Neural cell (in vitro differentiated cells): ENCODE measurements around the gene OVAAL. TPM values are rescaled to one million over a fixed set of nuclear protein-coding genes. Genes with fewer than 3 reads are reported as not detected.

ENCODE experiments used
- H2AFZ ChIP-seq: fragments of 200-600, 300-800 bp; sonication (generic), shearing (Covaris generic); 2 replicates; pipeline ENCODE4 v1.6.0; 2014; ENCODE audit warnings: low read depth, mild to moderate bottlenecking, antibody characterized with exemption, low read length, moderate library complexity
- H3F3A ChIP-seq: fragments of 200-600 bp; shearing (Covaris generic); 2 replicates; pipeline ENCODE4 v1.6.1; 2016; ENCODE audit warnings: mild to moderate bottlenecking, moderate library complexity, mixed read lengths, antibody characterized with exemption, low read length; ENCODE audit not compliant: insufficient read depth, poor library complexity, severe bottlenecking
- H3K27ac ChIP-seq: fragments of 200-600, 300-800 bp; sonication (generic), shearing (Covaris generic); 2 replicates; pipeline ENCODE4 v1.5.1; 2014; ENCODE audit warnings: mild to moderate bottlenecking, low read length, moderate library complexity
- H3K27me3 ChIP-seq: fragments of 300-800, 200-600 bp; sonication (generic), shearing (Covaris generic); 2 replicates; pipeline ENCODE4 v1.6.0; 2014; ENCODE audit warnings: mild to moderate bottlenecking, low read depth, low read length, moderate library complexity; ENCODE audit not compliant: insufficient read depth
- H3K36me3 ChIP-seq: fragments of 300-800, 200-600 bp; sonication (generic), shearing (Covaris generic); 2 replicates; pipeline ENCODE4 v1.5.1; 2014; ENCODE audit warnings: mild to moderate bottlenecking, antibody characterized with exemption, low read length, moderate library complexity; ENCODE audit not compliant: insufficient read depth
- H3K4me2 ChIP-seq: fragments of 300-800, 200-600 bp; sonication (generic), shearing (Covaris generic); 2 replicates; pipeline ENCODE4 v1.6.0; 2014; ENCODE audit warnings: mild to moderate bottlenecking, low read length
- H3K4me3 ChIP-seq: fragments of 300-800, 200-600 bp; sonication (generic), shearing (Covaris generic); 2 replicates; pipeline ENCODE4 v1.5.1; 2014; ENCODE audit warnings: mild to moderate bottlenecking, low read length, moderate library complexity
- H3K79me2 ChIP-seq: fragments of 200-600 bp; shearing (Covaris generic); replicated peaks from 2 replicates; pipeline ENCODE4 v1.6.0; 2014; ENCODE audit warnings: mild to moderate bottlenecking, low read length, moderate library complexity; ENCODE audit not compliant: insufficient read depth
- H3K9ac ChIP-seq: fragments of 300-800, 200-600 bp; sonication (generic), shearing (Covaris generic); 2 replicates; pipeline ENCODE4 v1.6.1; 2016; ENCODE audit warnings: mild to moderate bottlenecking, low read length, mixed read lengths
- H3K9me2 ChIP-seq: fragments of 200-600 bp; shearing (Covaris generic); 2 replicates; pipeline ENCODE4 v1.6.1; 2016; ENCODE audit warnings: mild to moderate bottlenecking, low read length, mixed read lengths; ENCODE audit not compliant: insufficient read depth
- H3K9me3 ChIP-seq: fragments of 200-600, 300-800 bp; sonication (generic), shearing (Covaris generic); 2 replicates; pipeline ENCODE4 v1.6.1; 2016; ENCODE audit warnings: mild to moderate bottlenecking, mixed run types, low read length, moderate library complexity, mixed read lengths
- H4K20me1 ChIP-seq: fragments of 200-600 bp; shearing (Covaris generic); 2 replicates; pipeline ENCODE4 v1.6.1; 2016; ENCODE audit warnings: mild to moderate bottlenecking, mixed run types; ENCODE audit not compliant: insufficient read depth
- EP300 ChIP-seq: fragments of 450-650 bp; conservative IDR thresholded peaks from 2 replicates; pipeline ENCODE4 v1.6.1; 2014; ENCODE audit warnings: antibody characterized with exemption, mild to moderate bottlenecking, moderate library complexity; ENCODE audit not compliant: poor library complexity, severe bottlenecking
- EZH2 ChIP-seq: fragments of 200-600, 300-800 bp; shearing (Covaris generic), sonication (generic); IDR thresholded peaks from 2 replicates; pipeline ENCODE4 v1.6.1; 2014; ENCODE audit warnings: antibody characterized with exemption, low read length, borderline replicate concordance, mild to moderate bottlenecking; ENCODE audit not compliant: insufficient read depth, poor library complexity, severe bottlenecking
- MXI1 ChIP-seq: fragments of 450-650 bp; conservative IDR thresholded peaks from 2 replicates; pipeline ENCODE4 v1.6.1; 2014; ENCODE audit warnings: antibody characterized with exemption, mild to moderate bottlenecking; ENCODE audit not compliant: poor library complexity, severe bottlenecking
- POLR2AphosphoS5 ChIP-seq: IDR thresholded peaks from 2 replicates; pipeline ENCODE4 v1.6.1; 2012
- RAD21 ChIP-seq: fragments of 450-650 bp; conservative IDR thresholded peaks from 2 replicates; pipeline ENCODE4 v1.6.1; 2014; ENCODE audit warnings: antibody characterized with exemption, mild to moderate bottlenecking, moderate library complexity
- SMC3 ChIP-seq: fragments of 450-650 bp; conservative IDR thresholded peaks from 2 replicates; pipeline ENCODE4 v1.6.1; 2014; ENCODE audit warnings: antibody characterized with exemption, mild to moderate bottlenecking, moderate library complexity; ENCODE audit not compliant: poor library complexity
- TAF1 ChIP-seq: IDR thresholded peaks from 2 replicates; pipeline ENCODE4 v1.6.1; 2012; ENCODE audit warnings: low read depth
- polyA plus RNA-seq: library from polyadenylated mRNA; depleted of rRNA; stranded (reverse); fragments of >200 nt; gene quantifications from 2 replicates; pipeline ENCODE4 v1.2.3, GENCODE V29; 2014
- TF ChIP-seq, protein P1 (sequence below): IDR thresholded peaks from 2 replicates; pipeline ENCODE4 v1.6.1; 2012; ENCODE audit warnings: borderline replicate concordance
- TF ChIP-seq, protein P2 (sequence below): fragments of 450-650 bp; IDR thresholded peaks from 2 replicates; pipeline ENCODE4 v1.5.1; 2014; ENCODE audit warnings: antibody characterized with exemption, mild to moderate bottlenecking, moderate library complexity; ENCODE audit not compliant: poor library complexity, severe bottlenecking

The OVAAL gene
- polyA plus RNA-seq, 1 donor from 2014 or later: not detected

DNA sequence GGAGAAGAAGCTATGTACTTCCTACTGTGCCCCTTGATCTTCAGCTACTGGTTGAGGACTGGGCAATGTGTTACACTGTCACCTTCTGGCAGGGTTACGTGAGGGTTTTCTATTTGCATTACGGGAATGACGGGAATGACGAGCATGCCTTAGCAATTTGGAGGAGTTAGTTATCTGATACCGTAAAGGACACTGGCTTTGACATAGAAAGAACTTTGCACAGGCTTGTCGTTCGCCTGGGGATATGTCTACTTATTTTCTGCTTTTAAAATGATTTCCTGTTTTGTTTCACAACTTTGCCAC, 36.6 kb upstream of the OVAAL start:
- Histone ChIP-seq H4K20me1 (no peaks in the 10 kb centered on the region), H3K9me3 (no peaks in the 10 kb centered on the region), H3K4me2 (no peak overlapping the region), H3K27ac (no peak overlapping the region), H3K4me3 (no peak overlapping the region), H3K9ac (no peak overlapping the region), H3K9me2 (no peaks in the 10 kb centered on the region), H2AFZ (no peak overlapping the region), H3K79me2 (no peaks in the 10 kb centered on the region), H3F3A (no peaks in the 10 kb centered on the region), H3K27me3 (no peaks in the 10 kb centered on the region), H3K36me3 (no peaks in the 10 kb centered on the region)
- TF ChIP-seq POLR2AphosphoS5: no peak
- TF ChIP-seq, protein P1, sequence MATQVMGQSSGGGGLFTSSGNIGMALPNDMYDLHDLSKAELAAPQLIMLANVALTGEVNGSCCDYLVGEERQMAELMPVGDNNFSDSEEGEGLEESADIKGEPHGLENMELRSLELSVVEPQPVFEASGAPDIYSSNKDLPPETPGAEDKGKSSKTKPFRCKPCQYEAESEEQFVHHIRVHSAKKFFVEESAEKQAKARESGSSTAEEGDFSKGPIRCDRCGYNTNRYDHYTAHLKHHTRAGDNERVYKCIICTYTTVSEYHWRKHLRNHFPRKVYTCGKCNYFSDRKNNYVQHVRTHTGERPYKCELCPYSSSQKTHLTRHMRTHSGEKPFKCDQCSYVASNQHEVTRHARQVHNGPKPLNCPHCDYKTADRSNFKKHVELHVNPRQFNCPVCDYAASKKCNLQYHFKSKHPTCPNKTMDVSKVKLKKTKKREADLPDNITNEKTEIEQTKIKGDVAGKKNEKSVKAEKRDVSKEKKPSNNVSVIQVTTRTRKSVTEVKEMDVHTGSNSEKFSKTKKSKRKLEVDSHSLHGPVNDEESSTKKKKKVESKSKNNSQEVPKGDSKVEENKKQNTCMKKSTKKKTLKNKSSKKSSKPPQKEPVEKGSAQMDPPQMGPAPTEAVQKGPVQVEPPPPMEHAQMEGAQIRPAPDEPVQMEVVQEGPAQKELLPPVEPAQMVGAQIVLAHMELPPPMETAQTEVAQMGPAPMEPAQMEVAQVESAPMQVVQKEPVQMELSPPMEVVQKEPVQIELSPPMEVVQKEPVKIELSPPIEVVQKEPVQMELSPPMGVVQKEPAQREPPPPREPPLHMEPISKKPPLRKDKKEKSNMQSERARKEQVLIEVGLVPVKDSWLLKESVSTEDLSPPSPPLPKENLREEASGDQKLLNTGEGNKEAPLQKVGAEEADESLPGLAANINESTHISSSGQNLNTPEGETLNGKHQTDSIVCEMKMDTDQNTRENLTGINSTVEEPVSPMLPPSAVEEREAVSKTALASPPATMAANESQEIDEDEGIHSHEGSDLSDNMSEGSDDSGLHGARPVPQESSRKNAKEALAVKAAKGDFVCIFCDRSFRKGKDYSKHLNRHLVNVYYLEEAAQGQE: no peak
- no peak for TF ChIP-seq EP300
- TF ChIP-seq EZH2: no peak
- no peak for TF ChIP-seq RAD21
- TF ChIP-seq SMC3: no peak
- TF ChIP-seq, protein P2, sequence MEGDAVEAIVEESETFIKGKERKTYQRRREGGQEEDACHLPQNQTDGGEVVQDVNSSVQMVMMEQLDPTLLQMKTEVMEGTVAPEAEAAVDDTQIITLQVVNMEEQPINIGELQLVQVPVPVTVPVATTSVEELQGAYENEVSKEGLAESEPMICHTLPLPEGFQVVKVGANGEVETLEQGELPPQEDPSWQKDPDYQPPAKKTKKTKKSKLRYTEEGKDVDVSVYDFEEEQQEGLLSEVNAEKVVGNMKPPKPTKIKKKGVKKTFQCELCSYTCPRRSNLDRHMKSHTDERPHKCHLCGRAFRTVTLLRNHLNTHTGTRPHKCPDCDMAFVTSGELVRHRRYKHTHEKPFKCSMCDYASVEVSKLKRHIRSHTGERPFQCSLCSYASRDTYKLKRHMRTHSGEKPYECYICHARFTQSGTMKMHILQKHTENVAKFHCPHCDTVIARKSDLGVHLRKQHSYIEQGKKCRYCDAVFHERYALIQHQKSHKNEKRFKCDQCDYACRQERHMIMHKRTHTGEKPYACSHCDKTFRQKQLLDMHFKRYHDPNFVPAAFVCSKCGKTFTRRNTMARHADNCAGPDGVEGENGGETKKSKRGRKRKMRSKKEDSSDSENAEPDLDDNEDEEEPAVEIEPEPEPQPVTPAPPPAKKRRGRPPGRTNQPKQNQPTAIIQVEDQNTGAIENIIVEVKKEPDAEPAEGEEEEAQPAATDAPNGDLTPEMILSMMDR: no peak
- TF ChIP-seq MXI1: no peak
- no peak for TF ChIP-seq TAF1

DNA sequence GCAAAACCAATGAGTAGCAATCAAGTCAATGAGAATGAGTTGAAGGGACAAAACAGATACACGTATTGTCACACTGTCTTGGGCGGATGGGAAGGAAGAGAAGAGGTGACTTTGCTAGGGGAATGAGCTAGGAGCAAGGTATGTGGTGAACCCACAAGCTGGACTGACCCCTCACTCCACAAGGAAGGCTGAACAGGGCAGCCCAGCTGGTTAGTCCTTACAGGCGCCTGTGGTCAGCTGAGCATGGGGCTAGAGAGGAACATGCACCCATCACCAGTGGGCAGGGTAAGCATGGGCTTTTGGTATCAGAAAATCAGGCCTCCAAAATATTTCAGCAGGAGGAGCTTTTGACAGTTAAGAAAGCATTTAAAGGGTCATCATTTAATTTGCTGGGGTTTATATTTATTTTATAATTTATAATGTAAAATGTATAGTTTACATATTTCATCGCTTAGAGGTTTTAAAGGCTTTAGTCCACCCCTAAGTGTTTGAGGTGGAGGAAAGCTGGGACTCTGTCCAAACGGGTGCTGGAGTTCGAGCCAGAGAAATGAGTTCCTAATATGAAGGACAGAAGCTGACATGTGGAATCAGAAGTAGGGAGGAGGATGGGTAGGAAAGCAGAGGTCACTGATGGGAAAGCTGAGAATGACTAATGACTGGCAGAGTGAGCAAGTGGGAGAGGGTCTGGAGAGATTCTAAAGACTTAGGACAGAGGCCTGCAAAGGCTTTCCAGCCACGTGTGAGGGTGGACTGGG, 34.4 kb upstream of the OVAAL start:
- Histone ChIP-seq H2AFZ (no peak overlapping the region), H3K27me3 (no peaks in the 10 kb centered on the region), H3K9me3 (no peaks in the 10 kb centered on the region), H3K4me3 (no peak overlapping the region), H4K20me1 (no peaks in the 10 kb centered on the region), H3K4me2 (no peak overlapping the region), H3K27ac (no peak overlapping the region), H3K79me2 (no peaks in the 10 kb centered on the region), H3K9me2 (no peaks in the 10 kb centered on the region), H3K36me3 (no peaks in the 10 kb centered on the region), H3K9ac (no peak overlapping the region), H3F3A (no peaks in the 10 kb centered on the region)
- TF ChIP-seq, protein P2: no peak
- TF ChIP-seq EZH2 (no peak), EP300 (no peak), POLR2AphosphoS5 (no peak), SMC3 (no peak), MXI1 (no peak), RAD21 (no peak), TAF1 (no peak)
- TF ChIP-seq, protein P1: no peak
